ENCODE results near the gene CSF1. TPM values are rescaled to one million over a fixed set of nuclear protein-coding genes. Genes with fewer than 3 reads are reported as not detected.
"Not testable (repeated sequence)": the region's sequence is repeated elsewhere in the genome, so short reads cannot be mapped to it uniquely, and the experiment has no call there.

CSF1 gene
- total RNA-seq: 159 TPM

GRCh38 chr1:109910123-109910962, at the start of gene CSF1:
CSF1 (plus strand) TSS chr1:109910849; CDS start chr1:109911024, 175 bp downstream.
- peak in 1 of 2 donors; percentile 95 for DNase-seq (ENCODE audit: extremely low spot score in 2 of 2)
- intact Hi-C loops (cut with DNase I): loop anchor here (5.0 kb wide), 4 partner anchors 33 to 133 kb away; partner anchors contain the start of gene AHCYL1
- Histone ChIP-seq H3K36me3 (peaks cover 0 to 3% of the 10 kb centered on the region in 2 donors), H3K4me1 (peaks cover 49% of the 10 kb centered on the region), H3K4me3 (peak within 1 kb of the TSS; percentile 72 to 81), H3K9me3 (no peaks in the 10 kb centered on the region), H3K27ac (peak within 1 kb of the TSS; percentile 92), H3K27me3 (no peaks in the 10 kb centered on the region)
- TF ChIP-seq POLR2A (IDR thresholded peaks at IDR 0.05) (peak in 1 of 2 donors; percentile 81), POLR2AphosphoS5 (IDR thresholded peaks at IDR 0.05; ENCODE audit: insufficient read depth in 1 of 2, low read depth in 1 of 2) (peak in 1 of 2 donors; percentile 63), CTCF (IDR thresholded peaks at IDR 0.05) (no peak)

- DNase-seq (ENCODE audit: extremely low spot score in 2 of 2); H3K4me3 ChIP-seq; H3K27me3 ChIP-seq; intact Hi-C loops (cut with DNase I); H3K36me3 ChIP-seq; H3K9me3 ChIP-seq; H3K27ac ChIP-seq: not testable (repeated sequence)
- H3K4me1 ChIP-seq: peaks cover 27% of the 10 kb centered on the region
Observed at GRCh38 chr1:109861616-109862015, 49.0 kb upstream of the CSF1 start.

GRCh38 chr1:109863667-109864046, 47.0 kb upstream of the CSF1 start:
- no peaks in the 10 kb centered on the region for H3K36me3 ChIP-seq
- TF ChIP-seq CTCF (IDR thresholded peaks at IDR 0.05) (no peak), POLR2A (IDR thresholded peaks at IDR 0.05) (no peak), POLR2AphosphoS5 (IDR thresholded peaks at IDR 0.05; ENCODE audit: insufficient read depth in 1 of 2, low read depth in 1 of 2) (no peak)
- no peaks in the 10 kb centered on the region for H3K9me3 ChIP-seq
- H3K27ac ChIP-seq: peak overlapping the region; percentile 66
- no peak overlapping the region for H3K4me3 ChIP-seq
- peaks cover 27% of the 10 kb centered on the region for H3K4me1 ChIP-seq
- DNase-seq (ENCODE audit: extremely low spot score in 2 of 2): no peak
- no peaks in the 10 kb centered on the region for H3K27me3 ChIP-seq
- intact Hi-C loops (cut with DNase I): no loop called here

GRCh38 chr1:109864047-109864822, 46.4 kb upstream of the CSF1 start:
- Histone ChIP-seq H3K27ac (peak overlapping the region; percentile 66), H3K4me1 (peaks cover 27% of the 10 kb centered on the region)
- intact Hi-C loops (cut with DNase I): no loop called here

More at GRCh38 chr1:109864047-109864822, 46.4 kb upstream of the CSF1 start:
- TF ChIP-seq CTCF (IDR thresholded peaks at IDR 0.05) (no peak), POLR2AphosphoS5 (IDR thresholded peaks at IDR 0.05; ENCODE audit: insufficient read depth in 1 of 2, low read depth in 1 of 2) (no peak), POLR2A (IDR thresholded peaks at IDR 0.05) (no peak)
- no peak overlapping the region for H3K4me3 ChIP-seq
- H3K36me3 ChIP-seq: no peaks in the 10 kb centered on the region
- H3K9me3 ChIP-seq: no peaks in the 10 kb centered on the region
- no peaks in the 10 kb centered on the region for H3K27me3 ChIP-seq
- DNase-seq (ENCODE audit: extremely low spot score in 2 of 2): no peak
